Measurements from ENCODE around the gene UBE2E2.

DNA sequence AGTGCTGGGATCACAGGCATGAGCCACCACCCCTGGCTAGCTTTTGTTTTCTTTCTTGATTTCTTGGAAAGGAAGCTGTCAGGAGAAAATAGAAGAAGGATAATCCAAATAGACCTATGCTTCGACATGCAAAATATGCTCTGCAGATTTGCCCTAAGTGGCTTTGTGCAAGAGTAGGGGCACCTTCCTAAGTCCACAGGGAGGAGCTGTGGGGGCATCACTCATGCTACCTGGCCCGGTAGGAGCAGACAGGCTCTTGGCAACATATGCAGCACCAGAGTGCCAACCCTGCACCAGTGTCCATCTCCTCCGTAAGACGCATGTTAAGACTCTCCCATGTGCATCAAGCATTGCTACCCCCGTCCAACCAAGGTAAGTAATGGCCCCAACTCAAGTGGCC is 411.9 kb downstream of the UBE2E2 start:
- no peak for TF ChIP-seq POLR2AphosphoS5 (IDR thresholded peaks at IDR 0.05; ENCODE audit: low read depth, low read length)
- TF ChIP-seq TAF1 (IDR thresholded peaks at IDR 0.05; ENCODE audit: borderline replicate concordance, insufficient read depth, low read length), result no peak
